Activated CD4-positive, alpha-beta T cell treated with anti-CD3 and anti-CD28 coated beads, Interleukin-2, Interleukin-6, amounts not matched to agents 100 ng/mL and 50 ng/mL, durations not matched to agents 16 hours and 8 hours (primary cell): Measurements from ENCODE around the gene TNFRSF14.
A peak's percentile ranks its signal among the peaks of the same experiment; 100 is the strongest.
"Not testable (repeated sequence)": the region's sequence is repeated elsewhere in the genome, so short reads cannot be mapped to it uniquely, and the experiment has no call there.

Experiments used
- DNase-seq: peaks from one replicate; pipeline ENCODE4 v3.0.0-alpha.2; 2020

Gene TNFRSF14

DNA sequence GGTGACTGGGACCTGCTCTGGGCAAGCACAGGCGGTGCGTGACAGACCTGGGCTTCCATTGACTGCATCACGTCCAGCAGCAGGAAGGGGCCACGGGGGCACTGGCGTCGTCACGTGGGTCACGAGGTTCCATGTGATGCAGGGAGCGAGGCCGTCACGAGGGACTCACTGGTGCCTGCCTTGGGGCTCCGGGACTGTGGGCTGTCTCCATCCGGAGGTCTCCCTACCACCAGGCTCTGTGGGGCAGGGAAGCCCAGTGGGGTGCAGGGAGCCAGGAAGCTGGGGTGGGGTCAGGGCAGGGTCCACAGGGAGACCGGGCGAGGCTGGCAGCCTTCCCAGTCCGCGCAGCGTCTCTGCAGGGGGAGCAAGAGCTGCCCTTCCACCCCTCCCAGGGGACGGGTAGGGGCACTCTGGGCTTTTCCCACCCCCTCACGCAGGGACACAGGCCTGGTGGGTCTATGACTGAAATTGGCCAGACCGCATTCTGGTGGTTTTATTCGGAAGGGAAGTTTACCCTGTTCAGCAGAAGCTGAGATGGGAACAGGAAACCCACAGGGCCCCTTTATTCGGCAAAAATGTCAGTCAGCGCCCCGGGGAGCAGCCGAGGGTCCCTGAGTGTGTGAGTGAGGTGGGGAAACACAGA lies 416 bp upstream of the TNFRSF14 start:
- DNase-seq, result peak; percentile 89

DNA sequence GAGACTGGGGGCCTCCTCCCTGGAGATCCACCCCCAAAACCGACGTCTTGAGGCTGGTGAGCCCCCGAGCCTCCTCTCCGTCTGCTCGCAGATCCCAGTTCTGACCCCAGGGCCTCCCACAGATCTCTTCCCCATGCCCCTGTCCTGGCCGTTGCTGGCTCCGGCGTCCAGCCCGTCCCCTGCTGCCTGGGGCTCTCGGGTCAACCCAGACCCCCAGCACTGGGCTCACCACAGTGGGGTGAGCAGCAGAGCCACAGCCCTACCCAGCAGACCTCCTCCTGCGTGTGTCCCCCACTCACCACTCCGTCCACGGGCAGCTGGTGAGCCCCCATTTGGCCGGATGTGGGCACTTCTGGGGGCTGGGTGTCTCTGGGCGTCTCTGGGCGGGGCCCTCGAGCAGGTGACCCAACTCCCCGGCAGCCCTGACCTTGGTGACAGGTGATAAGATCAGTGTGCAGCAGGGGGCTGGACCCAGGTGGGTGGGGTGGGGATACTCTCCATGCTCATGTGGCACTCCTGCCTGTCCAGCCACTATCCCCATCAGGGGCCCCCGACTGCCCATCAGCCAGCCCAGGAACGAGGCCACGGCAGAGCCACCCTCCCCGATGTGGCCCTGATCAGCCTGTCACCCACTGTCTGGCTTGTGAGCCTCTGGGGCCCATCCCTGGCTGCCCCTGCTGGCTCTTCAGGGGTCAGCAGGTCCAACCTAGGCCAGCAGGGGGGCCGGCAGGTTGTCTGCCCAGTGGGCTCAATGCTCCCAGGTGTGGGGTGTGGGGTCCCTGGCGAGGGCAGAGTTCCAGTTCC lies 709 bp downstream of the TNFRSF14 start:
- DNase-seq, result peak; percentile 67

DNA sequence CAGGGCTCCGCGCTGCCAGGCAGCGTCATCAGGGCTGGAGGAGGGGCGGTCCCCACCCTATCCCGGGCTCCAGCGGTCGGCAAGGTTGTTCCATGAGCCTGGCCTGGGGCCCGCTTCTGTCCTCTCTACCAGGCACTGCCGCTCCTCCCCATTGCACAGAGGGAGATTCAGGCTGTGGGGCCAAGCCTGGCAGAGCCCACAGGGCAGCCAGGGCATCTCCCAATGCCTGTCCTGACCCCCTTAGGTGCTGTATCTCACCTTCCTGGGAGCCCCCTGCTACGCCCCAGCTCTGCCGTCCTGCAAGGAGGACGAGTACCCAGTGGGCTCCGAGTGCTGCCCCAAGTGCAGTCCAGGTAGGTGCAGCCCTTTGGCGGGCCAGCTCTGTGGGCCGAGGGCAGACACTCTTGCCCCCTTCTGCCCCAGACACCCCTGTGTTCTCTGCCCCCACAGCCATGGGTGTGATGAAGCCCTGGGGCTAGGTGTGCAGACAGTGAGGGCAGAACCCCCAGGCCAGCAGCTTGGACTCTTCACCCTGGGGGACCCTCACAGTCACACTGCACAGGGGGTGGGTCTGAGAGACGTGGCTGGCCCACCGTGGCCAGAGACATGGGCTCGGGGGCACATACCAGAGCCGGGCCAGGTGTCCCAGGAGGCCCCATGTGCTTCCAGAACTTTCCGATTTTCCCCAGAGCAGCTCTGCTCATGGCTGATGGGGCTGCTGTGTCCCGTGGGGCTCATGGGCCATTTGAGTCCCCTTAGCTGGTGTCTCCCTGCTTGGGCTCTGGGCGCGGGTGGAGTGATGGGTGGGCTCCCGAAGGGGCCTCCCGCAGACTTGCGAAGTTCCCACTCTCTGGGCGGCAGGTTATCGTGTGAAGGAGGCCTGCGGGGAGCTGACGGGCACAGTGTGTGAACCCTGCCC lies 1.6 kb downstream of the TNFRSF14 start:
- no peak for DNase-seq

DNA sequence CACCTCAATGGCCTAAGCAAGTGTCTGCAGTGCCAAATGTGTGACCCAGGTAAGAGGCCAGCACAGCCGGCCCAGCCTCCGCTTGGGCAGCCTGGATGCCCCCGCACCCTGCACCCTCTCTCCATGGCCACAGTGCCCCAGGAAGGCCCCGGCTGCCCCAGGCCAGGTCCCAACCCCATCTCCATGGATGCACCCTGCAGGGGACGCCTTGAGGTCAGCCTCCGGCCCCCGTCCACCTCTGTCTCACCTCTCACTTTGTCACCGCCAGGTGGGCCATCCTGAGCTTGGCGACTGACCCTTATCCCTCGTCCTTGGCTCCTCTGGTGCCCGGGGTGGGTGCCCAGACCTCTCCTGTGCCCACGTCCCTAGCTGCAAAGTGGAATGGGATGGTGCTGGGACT lies 2.2 kb downstream of the TNFRSF14 start:
- no peak for DNase-seq

DNA sequence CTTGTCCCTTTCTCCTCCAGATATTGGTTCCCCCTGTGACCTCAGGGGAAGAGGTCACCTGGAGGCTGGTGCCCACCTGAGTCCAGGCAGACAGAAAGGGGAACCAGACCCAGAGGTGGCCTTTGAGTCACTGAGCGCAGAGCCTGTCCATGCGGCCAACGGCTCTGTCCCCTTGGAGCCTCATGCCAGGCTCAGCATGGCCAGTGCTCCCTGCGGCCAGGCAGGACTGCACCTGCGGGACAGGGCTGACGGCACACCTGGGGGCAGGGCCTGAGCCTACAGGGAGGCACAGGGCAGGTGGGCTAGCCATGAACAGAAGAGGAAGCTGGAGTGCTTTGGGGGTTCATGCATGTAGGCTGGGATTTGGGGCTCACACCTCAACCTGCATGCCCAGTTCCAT lies 2.7 kb downstream of the TNFRSF14 start:
- DNase-seq, result no peak

DNA sequence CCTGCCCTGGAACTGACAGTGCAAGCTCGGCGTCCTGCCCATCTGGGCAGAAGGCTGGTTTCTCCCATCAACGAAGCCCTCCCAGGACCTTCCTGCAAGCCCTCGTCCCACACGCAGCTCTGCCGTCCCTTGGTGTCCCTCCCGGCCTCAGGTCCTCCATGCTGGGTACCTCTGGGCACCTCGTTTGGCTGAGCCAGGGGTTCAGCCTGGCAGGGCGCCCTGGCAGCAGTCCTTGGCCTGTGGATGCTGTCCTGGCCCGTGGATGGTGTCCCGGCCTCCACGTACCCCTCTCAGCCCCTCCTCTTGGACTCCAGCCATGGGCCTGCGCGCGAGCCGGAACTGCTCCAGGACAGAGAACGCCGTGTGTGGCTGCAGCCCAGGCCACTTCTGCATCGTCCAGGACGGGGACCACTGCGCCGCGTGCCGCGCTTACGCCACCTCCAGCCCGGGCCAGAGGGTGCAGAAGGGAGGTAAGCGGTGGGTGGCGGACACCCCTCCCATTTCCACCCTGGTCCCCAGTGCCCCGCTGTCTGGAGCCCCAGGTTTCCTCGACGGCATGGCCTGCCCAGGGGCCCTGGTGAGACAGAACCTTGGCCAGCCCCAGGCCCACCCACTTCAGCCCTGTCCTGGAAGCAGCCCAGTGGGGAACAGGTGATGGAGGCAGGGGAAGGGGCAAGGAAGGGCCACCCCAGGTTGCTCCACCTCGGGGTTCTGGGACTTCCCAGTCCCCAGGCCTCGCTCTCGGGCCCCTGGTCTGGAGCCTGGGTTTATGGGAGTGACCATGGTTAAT lies 3.5 kb downstream of the TNFRSF14 start:
- no peak for DNase-seq

DNA sequence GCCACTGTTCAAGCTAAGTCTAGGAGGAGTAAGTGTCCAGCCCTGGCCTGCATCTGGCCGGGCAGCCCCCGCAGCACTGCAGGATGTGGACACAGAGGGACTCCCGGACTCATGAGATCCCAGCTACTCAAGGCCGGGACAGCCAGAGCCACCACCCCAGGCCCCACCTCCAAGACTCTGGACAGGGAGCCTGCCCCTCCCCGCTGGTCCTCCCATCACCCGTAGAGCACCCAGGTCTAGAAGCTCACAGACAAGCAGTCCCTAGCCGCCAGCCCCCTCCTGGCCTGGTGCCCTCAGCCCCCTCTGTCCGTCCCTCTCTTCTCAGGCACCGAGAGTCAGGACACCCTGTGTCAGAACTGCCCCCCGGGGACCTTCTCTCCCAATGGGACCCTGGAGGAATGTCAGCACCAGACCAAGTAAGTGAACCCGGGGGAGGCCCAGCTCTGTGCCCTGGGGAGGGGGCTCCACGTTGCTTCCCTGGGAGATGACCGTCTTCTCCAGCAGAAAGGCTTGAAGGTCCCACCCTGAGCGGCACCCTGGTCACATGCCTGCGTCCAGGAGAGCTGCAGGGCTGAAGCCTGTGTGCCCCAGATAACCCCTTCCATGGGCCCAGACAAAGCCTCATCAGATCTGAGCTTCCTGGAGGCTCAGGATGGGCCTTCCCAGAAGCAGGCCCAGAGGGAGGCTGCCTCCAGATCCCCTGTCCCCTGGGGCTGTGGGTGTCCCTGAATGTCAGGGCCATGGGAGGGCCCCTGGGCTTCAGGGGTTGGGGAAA lies 4.3 kb downstream of the TNFRSF14 start:
- DNase-seq, result no peak

DNA sequence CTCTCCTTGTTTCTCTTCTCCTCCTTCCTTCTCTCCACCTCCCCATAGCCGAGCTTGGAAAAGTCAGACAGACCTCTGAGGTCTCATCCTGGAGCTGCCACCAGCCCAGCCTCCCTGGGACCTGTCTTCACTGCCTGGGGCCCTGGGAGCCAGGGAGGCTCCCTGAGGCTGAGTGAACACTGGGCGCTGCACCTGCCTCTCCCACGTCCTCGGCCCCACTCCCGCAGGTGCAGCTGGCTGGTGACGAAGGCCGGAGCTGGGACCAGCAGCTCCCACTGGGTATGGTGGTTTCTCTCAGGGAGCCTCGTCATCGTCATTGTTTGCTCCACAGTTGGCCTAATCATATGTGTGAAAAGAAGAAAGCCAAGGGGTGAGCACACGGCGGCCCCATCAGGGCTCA lies 5.3 kb downstream of the TNFRSF14 start:
- no peak for DNase-seq

DNA sequence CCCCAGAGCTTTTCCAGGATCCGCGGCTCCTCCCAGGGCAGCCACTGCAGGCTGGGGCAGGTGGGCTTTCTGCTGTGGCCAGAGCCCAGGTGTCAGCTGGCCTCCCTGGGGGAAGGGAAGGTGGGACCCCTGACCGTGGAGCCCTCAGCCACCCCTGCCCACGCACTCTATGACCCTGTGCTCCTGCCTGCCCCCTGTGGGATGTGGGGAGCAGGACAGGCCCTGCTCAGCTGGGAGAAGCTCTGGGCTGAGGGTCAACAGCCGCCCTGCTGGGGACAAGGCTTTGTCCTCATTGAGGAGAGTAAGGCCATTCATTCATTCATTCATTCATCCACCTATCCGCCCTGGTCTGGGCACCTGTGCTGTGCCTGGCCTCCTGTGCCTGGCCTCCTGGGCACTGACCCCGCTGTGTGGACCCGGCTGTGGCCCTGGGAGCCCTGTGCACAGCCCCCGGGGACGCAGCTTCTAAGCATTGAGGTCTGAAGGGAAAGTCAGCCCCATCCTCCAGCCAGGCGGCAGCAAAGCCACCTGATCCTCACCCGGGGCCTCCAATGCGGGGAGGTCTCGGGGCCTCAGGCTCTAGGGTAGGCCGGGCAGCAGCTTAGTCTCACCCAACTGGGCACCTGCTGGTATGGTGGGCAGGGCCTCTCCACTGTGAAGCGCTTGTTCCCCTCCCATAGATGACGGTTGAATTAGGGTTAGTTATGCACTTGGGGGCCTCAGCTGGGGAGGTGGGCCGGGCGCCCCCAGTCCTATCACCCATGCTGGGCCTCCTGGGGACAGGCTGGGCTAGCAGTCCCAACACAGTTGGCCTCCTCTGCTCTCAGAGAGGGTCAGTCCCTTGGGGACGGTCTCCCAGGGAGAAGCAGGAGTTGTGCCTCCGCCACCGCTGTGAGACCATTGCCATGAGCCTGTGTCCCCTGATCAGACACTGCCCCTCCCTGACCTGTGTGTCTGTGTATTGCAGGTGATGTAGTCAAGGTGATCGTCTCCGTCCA lies 6.0 kb downstream of the TNFRSF14 start:
- no peak for DNase-seq

DNA sequence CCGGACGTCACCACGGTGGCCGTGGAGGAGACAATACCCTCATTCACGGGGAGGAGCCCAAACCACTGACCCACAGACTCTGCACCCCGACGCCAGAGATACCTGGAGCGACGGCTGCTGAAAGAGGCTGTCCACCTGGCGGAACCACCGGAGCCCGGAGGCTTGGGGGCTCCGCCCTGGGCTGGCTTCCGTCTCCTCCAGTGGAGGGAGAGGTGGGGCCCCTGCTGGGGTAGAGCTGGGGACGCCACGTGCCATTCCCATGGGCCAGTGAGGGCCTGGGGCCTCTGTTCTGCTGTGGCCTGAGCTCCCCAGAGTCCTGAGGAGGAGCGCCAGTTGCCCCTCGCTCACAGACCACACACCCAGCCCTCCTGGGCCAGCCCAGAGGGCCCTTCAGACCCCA lies 7.0 kb downstream of the TNFRSF14 start:
- DNase-seq, result no peak

DNA sequence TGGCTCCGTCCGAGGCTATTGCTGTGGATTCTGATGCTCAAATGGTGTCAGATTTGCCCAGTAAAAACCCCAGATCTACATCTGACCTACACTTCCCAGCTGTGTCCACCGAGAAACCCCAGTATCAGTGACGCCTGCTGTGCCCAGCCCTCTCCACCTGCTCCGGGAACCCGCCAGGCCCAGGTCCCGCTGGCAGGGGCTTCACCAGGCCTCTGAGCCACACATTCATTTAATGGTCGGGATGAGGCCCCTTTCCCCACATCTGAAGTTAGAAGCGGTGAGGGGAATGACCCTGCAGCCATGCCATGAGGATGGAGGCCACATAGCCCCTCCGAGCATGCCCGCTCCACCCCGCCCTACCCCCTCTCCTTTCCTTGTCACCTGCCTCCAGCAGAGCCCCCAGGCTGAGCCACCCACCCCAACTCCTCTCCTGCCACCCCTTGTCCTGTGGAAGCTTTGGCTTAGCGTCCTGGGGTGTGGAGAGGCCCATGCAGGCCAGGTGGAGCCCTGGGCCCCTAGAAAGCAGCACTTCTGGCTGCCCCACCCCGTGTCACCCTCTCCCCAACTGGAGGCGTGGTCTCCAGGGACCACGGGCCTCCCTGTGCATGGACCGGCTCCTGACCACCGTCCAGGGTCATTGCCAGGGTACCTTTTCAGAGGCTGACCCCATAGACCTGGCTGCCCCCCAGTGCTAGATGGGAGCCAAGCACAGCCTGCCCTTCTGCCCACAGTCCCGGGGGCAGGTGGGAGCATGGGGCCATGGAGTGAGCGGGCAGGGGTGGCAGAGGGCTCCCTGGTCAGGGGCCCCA lies 8.0 kb downstream of the TNFRSF14 start:
- DNase-seq, result no peak

DNA sequence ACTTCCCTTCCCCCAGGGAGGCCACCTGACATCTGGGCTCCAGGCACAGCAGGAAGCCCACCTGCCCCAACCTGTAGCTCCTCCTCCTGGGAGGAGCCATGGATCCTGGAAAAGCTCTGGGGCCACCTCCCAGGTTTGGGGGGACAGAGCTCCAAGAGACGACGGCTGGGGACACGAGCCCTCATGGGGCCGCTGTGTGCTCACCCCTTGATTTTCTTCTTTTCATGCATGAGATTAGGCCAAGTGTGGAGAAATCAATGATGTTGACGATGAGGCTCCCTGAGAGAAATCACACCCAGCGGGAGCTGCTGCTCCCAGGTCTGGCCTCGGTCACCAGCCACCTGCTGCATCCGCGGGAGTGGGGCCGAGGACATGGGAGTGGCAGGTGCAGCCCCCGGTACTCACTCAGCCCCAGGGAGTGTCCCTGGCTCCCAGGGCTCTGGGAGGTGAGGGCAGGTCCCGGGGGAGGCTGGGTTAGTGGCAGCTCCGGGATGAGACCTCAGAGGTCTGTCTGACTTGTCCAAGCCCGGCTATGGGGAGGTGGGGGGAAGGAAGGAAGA lies 8.7 kb downstream of the TNFRSF14 start:
- no peak for DNase-seq

DNA sequence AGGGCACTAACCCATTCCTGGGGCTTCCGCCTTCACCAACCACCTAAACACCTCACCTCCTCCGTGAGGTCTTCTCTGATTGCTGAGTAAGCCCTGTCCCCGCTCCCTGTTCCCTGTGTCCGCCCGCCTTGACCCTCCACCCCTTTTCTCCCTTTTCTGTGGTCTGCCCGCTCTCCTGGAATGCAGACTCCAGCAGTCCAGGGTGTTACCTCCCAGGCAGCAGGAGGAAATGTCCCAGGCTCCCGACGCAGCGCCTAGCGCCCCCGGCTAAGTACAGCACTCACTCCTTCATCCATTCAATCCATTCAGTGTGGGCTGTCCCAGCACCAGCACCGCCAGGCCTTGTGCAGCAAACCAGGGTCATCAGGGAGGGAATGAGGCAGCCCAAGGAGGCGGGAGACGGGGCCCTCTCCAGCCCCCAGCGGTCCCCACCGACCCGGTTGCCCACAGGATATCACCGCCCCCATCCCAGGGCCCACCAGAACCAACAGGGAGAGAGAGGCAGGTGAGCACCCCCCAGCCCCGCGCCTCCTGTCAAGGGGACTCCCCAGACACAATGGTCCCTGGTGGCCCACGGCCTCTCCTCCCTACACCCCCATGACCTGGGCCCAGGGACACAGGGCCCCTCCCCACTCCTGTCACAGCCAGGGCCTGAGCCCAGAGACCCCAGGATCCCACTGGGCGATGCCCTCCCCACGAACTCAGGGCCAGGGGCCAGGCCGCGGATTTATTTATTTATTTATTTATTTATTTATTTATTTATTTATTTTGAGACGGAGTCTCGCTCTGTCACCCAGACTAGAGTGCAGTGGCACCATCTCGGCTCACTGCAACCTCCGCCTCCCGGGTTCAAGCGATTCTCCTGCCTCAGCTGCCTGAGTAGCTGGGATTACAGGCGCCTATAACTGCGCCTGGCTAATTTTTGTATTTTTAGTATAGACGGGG lies 10.2 kb downstream of the TNFRSF14 start:
- DNase-seq, result no peak

DNA sequence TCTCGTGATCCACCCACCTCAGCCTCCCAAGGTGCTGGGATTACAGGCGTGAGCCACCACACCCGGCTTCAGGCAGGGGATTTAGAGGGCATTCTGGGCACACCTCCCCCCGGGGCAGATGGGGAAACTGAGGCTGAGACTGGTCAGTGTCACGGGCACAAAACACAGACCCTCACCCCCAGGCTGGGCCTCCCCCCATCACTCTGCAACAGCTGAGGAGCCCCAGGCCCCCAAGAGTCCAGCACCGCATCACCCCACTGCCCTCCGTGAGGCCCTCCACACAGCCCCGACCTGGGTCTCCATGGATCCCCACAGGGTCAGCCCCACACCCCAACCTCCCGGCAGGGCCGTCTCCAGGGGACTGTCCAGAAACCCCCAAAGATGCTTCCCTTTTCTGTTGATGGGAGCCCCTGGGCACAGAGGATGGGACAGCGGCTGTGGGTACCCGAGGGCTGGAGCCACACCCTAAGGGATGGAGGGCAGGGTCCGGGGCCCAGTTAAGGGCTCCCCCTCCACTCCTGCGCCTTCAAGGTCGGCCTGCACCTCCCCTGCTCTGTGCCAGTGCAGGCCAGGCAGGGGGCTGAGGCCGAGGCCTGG lies 11.0 kb downstream of the TNFRSF14 start:
- DNase-seq, result no peak

DNA sequence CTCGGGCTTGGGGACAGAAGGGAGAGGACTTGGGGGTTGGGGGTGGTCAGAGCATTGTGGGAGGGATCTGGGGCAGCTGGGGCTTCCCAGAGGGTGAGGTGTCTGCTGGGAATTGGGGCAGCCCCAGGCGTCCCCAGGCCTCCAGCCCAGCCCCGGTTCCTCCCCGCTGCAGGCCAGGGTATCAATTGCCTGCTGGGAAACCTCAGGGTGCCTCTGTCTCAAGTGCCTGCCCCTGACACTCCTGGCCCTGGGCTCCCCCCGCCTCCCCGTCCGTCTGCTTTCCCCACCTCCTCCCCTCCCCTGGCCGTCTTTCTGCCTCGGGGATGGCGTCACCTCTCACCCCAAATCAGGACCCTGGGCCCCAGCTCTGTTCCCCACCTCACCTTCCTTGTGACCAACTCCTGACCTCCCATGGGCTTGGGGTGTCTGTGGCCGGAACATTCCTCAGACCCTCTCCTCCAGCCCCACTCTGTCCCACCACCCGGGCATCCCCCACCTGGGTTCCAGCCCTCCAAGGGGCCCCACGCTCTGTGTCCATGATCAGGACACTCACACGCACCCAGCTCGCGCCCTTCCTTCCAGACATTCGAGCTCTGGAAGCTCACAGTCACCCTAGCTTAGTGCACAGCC lies 12.1 kb downstream of the TNFRSF14 start:
- DNase-seq, result not testable (repeated sequence)

DNA sequence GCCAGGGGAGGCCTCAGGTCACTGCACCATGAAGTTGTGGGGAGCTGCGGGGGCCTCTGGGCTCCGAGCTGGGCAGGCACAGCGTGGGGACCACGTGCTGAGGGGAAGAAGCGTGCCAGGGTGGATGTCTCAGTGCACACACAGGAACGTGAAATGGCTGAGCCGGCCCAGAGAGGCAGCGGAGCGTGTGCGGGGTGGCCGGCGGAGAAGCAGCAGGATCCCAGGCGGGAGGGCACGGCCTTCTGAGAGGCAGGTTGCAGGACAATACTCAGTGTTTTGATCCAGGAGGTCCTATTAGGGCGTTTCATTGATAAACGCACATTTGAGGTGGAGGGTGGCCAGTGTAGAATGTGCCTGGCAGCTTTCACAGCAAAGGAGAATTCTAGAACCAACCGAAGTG lies 12.9 kb downstream of the TNFRSF14 start:
- DNase-seq, result no peak

DNA sequence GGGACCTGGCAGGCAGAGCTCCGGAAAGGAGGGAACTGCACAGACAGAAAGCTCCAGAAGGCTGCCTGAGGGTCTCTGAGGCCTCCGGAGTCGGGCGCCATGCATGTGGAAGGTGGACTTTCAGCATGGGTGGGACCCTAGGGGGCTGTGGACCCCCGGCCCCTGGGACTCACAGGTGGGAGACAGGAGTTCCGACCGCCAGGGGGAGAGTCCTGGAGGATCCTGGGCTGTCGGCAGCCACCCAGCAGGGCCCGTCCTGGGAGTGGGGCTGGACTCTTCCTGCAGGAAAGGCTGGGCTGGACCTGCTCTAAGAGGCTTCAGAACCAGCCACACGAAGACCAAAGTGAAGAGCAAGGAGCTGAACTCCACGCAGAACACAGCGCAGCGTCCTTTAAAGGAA lies 13.5 kb downstream of the TNFRSF14 start:
- not testable (repeated sequence) for DNase-seq
